Peyer's patch (tissue), 4 donors: ENCODE data around the gene GUCA1A. TPM values are rescaled to one million over a fixed set of nuclear protein-coding genes. Genes with fewer than 3 reads are reported as not detected.
A peak's percentile ranks its signal among the peaks of the same experiment; 100 is the strongest.
"Not testable (repeated sequence)": the region's sequence is repeated elsewhere in the genome, so short reads cannot be mapped to it uniquely, and the experiment has no call there.

Experiments used
- DNase-seq, 3 donors: peaks; one replicate each; pipeline ENCODE4 v3.0.0-alpha.2; 2017 to 2019
- H3K27ac ChIP-seq, 4 donors: fragments of 200-600 bp; sonication (generic); one replicate each; pipeline ENCODE4 v1.5.1; 2016 to 2019
- H3K27me3 ChIP-seq, 2 donors: fragments of 200-600 bp; sonication (generic); one replicate each; pipeline ENCODE4 v1.5.1; 2019
- H3K36me3 ChIP-seq, 3 donors: fragments of 200-600 bp; sonication (generic); one replicate each; pipeline ENCODE4 v1.5.1; 2016 to 2019
- H3K4me1 ChIP-seq, 4 donors: fragments of 200-600 bp; sonication (generic); one replicate each; pipeline ENCODE4 v1.5.1; 2016 to 2019
- H3K4me3 ChIP-seq, 4 donors: fragments of 200-600 bp; sonication (generic); 1 replicate in 3 of 4; 2 replicates in 1 of 4; pipeline ENCODE4 v1.5.1; 2016 to 2019; ENCODE audit warnings: mild to moderate bottlenecking in 1 of 4
- H3K9me3 ChIP-seq, 4 donors: fragments of 200-600 bp; sonication (generic); one replicate each; pipeline ENCODE4 v1.5.1; 2016 to 2019; ENCODE audit warnings: mild to moderate bottlenecking in 1 of 4
- CTCF ChIP-seq, 6 experiments: fragments of 450-650 bp in 4 of 6; fragments of 200-600 bp in 2 of 6; sonication (generic) in 1 of 6; IDR thresholded peaks; one replicate each; pipeline ENCODE4 v1.5.1; 2017 to 2019; ENCODE audit warnings: antibody characterized with exemption in 6 of 6, mild to moderate bottlenecking in 3 of 6, moderate library complexity in 1 of 6
- POLR2A ChIP-seq, 2 donors: fragments of 450-650 bp; IDR thresholded peaks; one replicate each; pipeline ENCODE4 v1.5.1; 2017; ENCODE audit warnings: antibody characterized with exemption in 2 of 2, mild to moderate bottlenecking in 2 of 2, moderate library complexity in 2 of 2
- total RNA-seq, 4 donors: library from RNA; depleted of rRNA; stranded (reverse); fragments of >200 nt; gene quantifications; one replicate each; pipeline ENCODE4 v1.1.0, GENCODE V29; 2016

The GUCA1A gene
- total RNA-seq, 4 donors from 2014 or later = not detected

- DNase-seq = no peak
- Histone ChIP-seq H3K27ac (no peak overlapping the region), H3K4me3 (no peak overlapping the region), H3K4me1 (peaks cover 0 to 20% (median 0%) of the 10 kb centered on the region in 4 donors), H3K27me3 (no peaks in the 10 kb centered on the region), H3K36me3 (peaks cover 0 to 21% (median 0%) of the 10 kb centered on the region in 3 donors), H3K9me3 (no peaks in the 10 kb centered on the region)
- TF ChIP-seq POLR2A (IDR thresholded peaks at IDR 0.05) (no peak), CTCF (IDR thresholded peaks at IDR 0.05) (no peak)
Observed at GRCh38 chr6:42203183-42203582, 30.0 kb downstream of the GUCA1A start.

- DNase-seq = no peak
- Histone ChIP-seq H3K4me1 (peaks cover 0 to 20% (median 0%) of the 10 kb centered on the region in 4 donors), H3K9me3 (no peaks in the 10 kb centered on the region), H3K27ac (peak overlapping the region in 2 of 4 donors; percentile 48 to 69), H3K4me3 (no peak overlapping the region), H3K27me3 (no peaks in the 10 kb centered on the region), H3K36me3 (peaks cover 0 to 37% (median 0%) of the 10 kb centered on the region in 3 donors)
- no peak for TF ChIP-seq CTCF (IDR thresholded peaks at IDR 0.05)
- TF ChIP-seq POLR2A (IDR thresholded peaks at IDR 0.05) = no peak
Observed at GRCh38 chr6:42204768-42205282, 31.7 kb downstream of the GUCA1A start.

- not testable (repeated sequence) for H3K27me3 ChIP-seq, H3K9me3 ChIP-seq, H3K27ac ChIP-seq, H3K4me3 ChIP-seq, DNase-seq
- H3K36me3 ChIP-seq = peaks cover 0 to 62% (median 0%) of the 10 kb centered on the region in 3 donors
- H3K4me1 ChIP-seq = peaks cover 0 to 20% (median 0%) of the 10 kb centered on the region in 4 donors
Observed at GRCh38 chr6:42207559-42207958, 34.4 kb downstream of the GUCA1A start.

GRCh38 chr6:42210551-42210950 lies 37.4 kb downstream of the GUCA1A start:
- H3K9me3 ChIP-seq = no peaks in the 10 kb centered on the region
- H3K4me1 ChIP-seq = no peaks in the 10 kb centered on the region
- DNase-seq = no peak
- H3K36me3 ChIP-seq = peaks cover 0 to 71% (median 0%) of the 10 kb centered on the region in 3 donors
- H3K27me3 ChIP-seq = no peaks in the 10 kb centered on the region
- no peak overlapping the region for H3K27ac ChIP-seq
- H3K4me3 ChIP-seq = no peak overlapping the region
- no peak for TF ChIP-seq POLR2A (IDR thresholded peaks at IDR 0.05)
- TF ChIP-seq CTCF (IDR thresholded peaks at IDR 0.05) = no peak

- peaks cover 0 to 65% (median 0%) of the 10 kb centered on the region in 3 donors for H3K36me3 ChIP-seq
- no peak for DNase-seq
- peaks cover 0 to 8% (median 0%) of the 10 kb centered on the region in 4 donors for H3K4me1 ChIP-seq
- TF ChIP-seq CTCF (IDR thresholded peaks at IDR 0.05) = no peak
- no peaks in the 10 kb centered on the region for H3K27me3 ChIP-seq
- no peak overlapping the region for H3K4me3 ChIP-seq
- no peak overlapping the region for H3K27ac ChIP-seq
- H3K9me3 ChIP-seq = no peaks in the 10 kb centered on the region
Observed at GRCh38 chr6:42211726-42212125, 38.6 kb downstream of the GUCA1A start.

- TF ChIP-seq POLR2A (IDR thresholded peaks at IDR 0.05) = no peak
- TF ChIP-seq CTCF (IDR thresholded peaks at IDR 0.05) = no peak
- Histone ChIP-seq H3K4me3 (no peak overlapping the region), H3K9me3 (no peaks in the 10 kb centered on the region), H3K27me3 (no peaks in the 10 kb centered on the region), H3K27ac (no peak overlapping the region), H3K36me3 (peaks cover 0 to 57% (median 0%) of the 10 kb centered on the region in 3 donors), H3K4me1 (peaks cover 0 to 14% (median 0%) of the 10 kb centered on the region in 4 donors)
- DNase-seq = no peak
Observed at GRCh38 chr6:42212442-42212841, 39.3 kb downstream of the GUCA1A start.

GRCh38 chr6:42216495-42216894 lies 43.3 kb downstream of the GUCA1A start:
- H3K27me3 ChIP-seq, H3K27ac ChIP-seq, H3K9me3 ChIP-seq, DNase-seq: not testable (repeated sequence)
- Histone ChIP-seq H3K4me3 (peak overlapping the region in 2 of 4 donors; percentile 73 to 76), H3K4me1 (peaks cover 0 to 18% (median 2%) of the 10 kb centered on the region in 4 donors), H3K36me3 (peaks cover 0 to 20% (median 0%) of the 10 kb centered on the region in 3 donors)
